RWPE2 (cell line): ENCODE data around the gene CIITA.
"Not testable (repeated sequence)": the region's sequence is repeated elsewhere in the genome, so short reads cannot be mapped to it uniquely, and the experiment has no call there.

Source experiments
- ATAC-seq: fragments of 200-7000 bp; cut with Tn5 transposase; 3 replicates; pipeline ENCODE4 v1.9.1; 2021; ENCODE audit warnings: low read depth
- DNase-seq: peaks from one replicate; pipeline ENCODE4 v3.0.0-alpha.2; 2020; ENCODE audit warnings: low spot score
- H3K27ac ChIP-seq: fragments of 450-650 bp; 2 replicates; pipeline ENCODE4 v1.5.1; 2017; ENCODE audit warnings: mild to moderate bottlenecking; ENCODE audit not compliant: poor library complexity, severe bottlenecking
- H3K27me3 ChIP-seq: fragments of 250-450 bp; sonication (Bioruptor Pico); 2 replicates; pipeline ENCODE4 v1.5.1; 2021; ENCODE audit warnings: mild to moderate bottlenecking, moderate library complexity; ENCODE audit not compliant: insufficient read depth, poor library complexity, severe bottlenecking
- H3K36me3 ChIP-seq: fragments of 250-450 bp; sonication (Bioruptor Pico); 2 replicates; pipeline ENCODE4 v1.5.1; 2020; ENCODE audit warnings: low read depth, mild to moderate bottlenecking, moderate library complexity
- H3K4me1 ChIP-seq: fragments of 250-450 bp; sonication (Bioruptor Pico); 2 replicates; pipeline ENCODE4 v1.5.1; 2021; ENCODE audit warnings: mild to moderate bottlenecking, moderate library complexity; ENCODE audit not compliant: insufficient read depth, poor library complexity, severe bottlenecking
- H3K4me3 ChIP-seq: fragments of 250-450 bp; sonication (Bioruptor Pico); 2 replicates; pipeline ENCODE4 v1.5.1; 2021; ENCODE audit warnings: mild to moderate bottlenecking, moderate library complexity; ENCODE audit not compliant: severe bottlenecking
- H3K9me3 ChIP-seq: fragments of 250-450 bp; sonication (Bioruptor Pico); 2 replicates; pipeline ENCODE4 v1.5.1; 2021; ENCODE audit warnings: mild to moderate bottlenecking, moderate library complexity; ENCODE audit not compliant: severe bottlenecking
- CTCF ChIP-seq: fragments of 450-650 bp; IDR thresholded peaks from one replicate; pipeline ENCODE4 v1.5.1; 2017; ENCODE audit warnings: mild to moderate bottlenecking, moderate library complexity; ENCODE audit not compliant: poor library complexity, severe bottlenecking

The CIITA gene

GRCh38 chr16:10926867-10927266 lies 49.9 kb downstream of the CIITA start:
- peaks cover 5% of the 10 kb centered on the region; the same call in 1 of the 2 replicates for H3K36me3 ChIP-seq
- H3K27ac ChIP-seq = no peak overlapping the region
- ATAC-seq (no peak), DNase-seq (no peak)
- no peak overlapping the region for H3K4me3 ChIP-seq
- no peak for TF ChIP-seq CTCF
- no peaks in the 10 kb centered on the region for H3K27me3 ChIP-seq
- no peaks in the 10 kb centered on the region for H3K9me3 ChIP-seq
- no peaks in the 10 kb centered on the region for H3K4me1 ChIP-seq

- no peak for TF ChIP-seq CTCF
These were observed 50.6 kb downstream of the CIITA start for GRCh38 chr16:10927497-10928112.

DNA sequence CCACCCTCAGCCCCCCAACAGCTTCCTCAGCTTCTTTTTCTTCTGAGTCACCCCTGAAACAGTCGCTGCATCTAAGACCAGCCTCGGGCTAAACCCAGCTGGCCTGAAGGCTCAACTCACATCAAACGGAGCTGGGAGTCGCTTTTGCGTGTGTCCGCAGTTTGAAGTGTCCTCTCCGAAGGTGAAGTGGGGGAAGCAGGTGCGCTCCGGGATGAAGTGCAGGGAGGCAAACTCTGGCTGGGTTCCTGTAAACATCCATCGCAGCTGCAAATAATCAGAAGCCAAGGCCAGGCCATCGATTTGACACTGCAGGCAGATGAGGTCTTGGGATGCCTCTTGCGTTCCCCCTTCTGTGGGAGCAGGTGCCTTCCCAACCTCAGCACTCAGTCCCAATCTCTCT lies 52.1 kb downstream of the CIITA start:
- not testable (repeated sequence) for H3K27ac ChIP-seq, ATAC-seq, H3K4me3 ChIP-seq, H3K4me1 ChIP-seq, H3K9me3 ChIP-seq, DNase-seq, H3K27me3 ChIP-seq
- H3K36me3 ChIP-seq = peaks cover 13% of the 10 kb centered on the region; the same call in 1 of the 2 replicates

More at GRCh38 chr16:10927497-10928112, 50.6 kb downstream of the CIITA start:
- Histone ChIP-seq H3K27ac (no peak overlapping the region), H3K36me3 (peaks cover 5% of the 10 kb centered on the region; the same call in 1 of the 2 replicates), H3K27me3 (no peaks in the 10 kb centered on the region), H3K9me3 (no peaks in the 10 kb centered on the region), H3K4me1 (no peaks in the 10 kb centered on the region), H3K4me3 (no peak overlapping the region)
- ATAC-seq (no peak), DNase-seq (no peak)

DNA sequence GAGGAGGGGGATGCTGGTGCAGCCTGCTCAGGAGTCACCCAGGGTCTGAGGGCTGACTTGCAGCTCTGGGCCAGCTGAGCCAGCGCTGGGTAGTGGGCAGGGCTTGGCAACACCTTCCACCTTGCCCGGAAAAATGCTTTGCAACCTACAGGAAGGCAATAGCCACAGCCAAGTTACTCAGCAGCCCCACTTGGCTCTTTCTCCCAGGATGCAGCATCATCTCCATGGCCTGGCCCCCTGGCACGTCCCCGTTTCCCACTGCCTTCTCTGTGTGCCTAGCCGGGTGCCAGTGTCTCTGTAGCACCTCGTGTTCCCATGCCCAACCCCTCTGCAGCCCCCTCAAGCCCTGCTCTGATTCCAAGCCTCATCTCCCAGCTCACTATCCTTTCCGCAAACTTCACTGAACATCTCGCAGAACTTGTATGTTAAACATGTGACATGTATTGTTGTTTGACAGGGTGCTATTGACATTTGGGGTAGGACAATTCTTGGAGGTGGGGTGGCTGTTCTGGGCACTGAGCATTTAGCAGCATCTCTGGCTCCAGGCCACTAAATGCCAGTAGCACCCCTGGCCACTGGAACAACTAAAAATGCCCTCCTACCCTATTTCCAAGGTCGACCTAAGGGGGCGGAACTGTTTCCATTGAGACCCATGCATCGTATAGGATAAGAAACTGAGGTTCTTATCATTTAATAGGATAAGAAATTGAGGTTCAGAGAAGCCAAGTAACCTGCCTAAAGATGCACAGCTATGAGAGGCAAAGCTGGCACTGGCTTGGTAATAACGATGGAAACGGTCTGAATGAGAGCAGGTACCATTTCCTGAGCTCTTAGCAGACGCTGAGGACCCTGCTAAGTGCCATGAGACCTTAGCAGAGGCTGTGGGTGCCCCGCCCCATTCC lies 53.1 kb downstream of the CIITA start:
- no peak for TF ChIP-seq CTCF
- ATAC-seq (peak; percentile 28; the same call in 2 of the 3 replicates), DNase-seq (no peak)
- Histone ChIP-seq H3K27me3 (no peaks in the 10 kb centered on the region), H3K4me1 (no peaks in the 10 kb centered on the region), H3K36me3 (peaks cover 15% of the 10 kb centered on the region; the same call in 1 of the 2 replicates), H3K27ac (no peak overlapping the region), H3K4me3 (no peak overlapping the region), H3K9me3 (no peaks in the 10 kb centered on the region)

- Histone ChIP-seq H3K4me3 (no peak overlapping the region), H3K4me1 (no peaks in the 10 kb centered on the region), H3K9me3 (no peaks in the 10 kb centered on the region), H3K27me3 (no peaks in the 10 kb centered on the region), H3K36me3 (peaks cover 15% of the 10 kb centered on the region; the same call in 1 of the 2 replicates), H3K27ac (no peak overlapping the region)
- peak; percentile 31; the same call in 1 of the 3 replicates for ATAC-seq
- no peak for DNase-seq
- no peak for TF ChIP-seq CTCF
These were observed 53.7 kb downstream of the CIITA start for GRCh38 chr16:10930755-10931093.
